H7 (cell line): ENCODE data around the gene HOXB7. TPM values are rescaled to one million over a fixed set of nuclear protein-coding genes. Genes with fewer than 3 reads are reported as not detected.

Source experiments
- DNase-seq: peaks from one replicate; pipeline ENCODE4 v3.0.0; 2012
- H3K27me3 ChIP-seq: 2 replicates; pipeline ENCODE4 v1.6.0; 2011; ENCODE audit warnings: mild to moderate bottlenecking, low read length; ENCODE audit not compliant: control insufficient read depth, insufficient read depth
- H3K36me3 ChIP-seq: replicated peaks from 2 replicates; pipeline ENCODE4 v1.5.1; 2011; ENCODE audit warnings: low read length; ENCODE audit not compliant: control insufficient read depth, insufficient read depth
- H3K4me3 ChIP-seq: 2 replicates; pipeline ENCODE4 v1.5.1; 2011; ENCODE audit warnings: low read depth, mild to moderate bottlenecking, control low read depth, low read length, moderate library complexity; ENCODE audit not compliant: insufficient read depth
- total RNA-seq: library from RNA; depleted of rRNA; stranded (reverse); fragments of >200 nt; shearing (Covaris generic); gene quantifications from 2 replicates; pipeline ENCODE4 v1.2.3, GENCODE V29; 2014

HOXB7 gene
- total RNA-seq, 1 experiment from 2014 or later, result 0.45 TPM

DNA sequence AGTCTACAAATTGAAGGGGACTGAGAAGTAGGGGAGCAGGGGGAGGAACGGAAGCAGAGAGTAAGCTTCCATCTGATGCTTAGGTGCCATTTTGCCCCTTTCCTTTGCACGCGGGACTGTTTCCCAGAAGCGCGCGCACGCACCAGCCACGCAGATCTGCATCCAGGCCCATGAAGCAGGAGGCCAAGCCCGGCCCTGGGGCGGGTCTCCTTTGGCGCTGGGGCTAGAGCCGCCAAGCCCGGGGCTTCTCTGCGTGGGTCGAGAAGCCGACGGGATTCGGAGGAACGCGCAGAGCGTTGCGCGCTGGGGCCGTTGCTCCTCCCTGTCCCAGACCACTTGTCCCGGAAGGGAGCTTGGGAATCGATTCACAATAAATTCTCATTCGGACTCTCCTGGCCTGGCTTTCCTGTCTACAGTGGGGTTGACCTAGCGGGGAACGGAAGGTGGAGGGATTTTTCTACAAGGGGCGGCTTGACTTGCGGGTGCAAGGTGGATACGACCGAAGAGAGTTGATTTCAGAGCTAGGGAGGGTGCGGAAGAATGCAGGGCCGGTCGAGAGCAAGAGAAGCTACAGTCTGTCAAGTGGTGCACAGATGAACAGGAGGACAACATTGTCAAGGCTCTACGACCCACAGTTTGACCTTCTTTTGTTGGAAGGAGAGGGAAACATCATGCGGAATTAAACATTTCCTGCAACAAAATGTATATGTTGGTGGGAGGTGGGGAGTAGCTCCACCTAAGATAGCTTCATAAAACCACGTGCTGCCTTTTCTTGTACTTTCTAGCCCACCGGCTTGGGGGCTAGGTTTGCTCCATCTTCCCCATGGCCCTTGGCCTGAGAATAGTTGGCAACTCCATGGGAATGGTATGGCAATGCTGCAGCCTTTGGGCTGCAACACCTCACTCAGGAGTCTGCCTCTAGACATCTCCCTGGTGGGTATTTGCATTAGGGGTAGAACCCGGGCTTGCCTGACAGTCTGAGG, 10.9 kb upstream of the HOXB7 start:
- H3K27me3 ChIP-seq, result peaks cover 99% of the 10 kb centered on the region
- H3K4me3 ChIP-seq, result no peak overlapping the region
- DNase-seq, result no peak
- no peaks in the 10 kb centered on the region for H3K36me3 ChIP-seq

DNA sequence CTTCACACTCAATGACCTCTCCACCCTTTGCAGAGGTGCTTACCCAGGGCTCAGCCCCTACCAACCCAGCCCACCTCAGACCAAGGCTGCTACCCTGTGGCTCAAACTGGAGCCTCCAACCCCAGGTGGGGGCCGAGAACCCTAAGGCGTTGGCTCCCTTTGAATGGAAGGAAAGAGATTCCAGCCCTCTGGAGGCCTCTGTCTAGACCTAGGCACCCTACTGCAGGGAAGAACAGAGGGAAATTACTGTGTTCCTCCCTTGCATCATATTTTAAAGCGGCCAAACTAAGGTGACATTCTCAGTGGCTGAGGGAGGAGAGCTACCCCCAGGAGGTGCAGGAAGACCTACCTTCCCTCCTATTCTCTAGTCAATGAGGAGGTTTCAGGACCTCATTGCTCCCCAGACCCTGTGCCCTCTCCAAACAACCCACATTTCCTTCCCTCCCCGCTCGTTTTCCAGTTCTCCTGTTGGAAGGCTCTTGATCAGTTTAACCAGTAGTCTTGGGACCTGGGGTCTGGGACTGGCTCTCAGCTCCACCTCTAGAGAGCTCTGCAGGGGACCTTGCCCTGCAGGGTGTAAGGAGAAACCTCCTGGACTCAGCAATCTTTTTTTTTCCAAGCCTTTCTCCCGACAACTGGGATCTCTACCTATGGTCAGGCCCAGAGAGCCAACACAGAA, 9.8 kb upstream of the HOXB7 start:
- no peak for DNase-seq
- Histone ChIP-seq H3K36me3 (no peaks in the 10 kb centered on the region), H3K27me3 (peaks cover 99% of the 10 kb centered on the region), H3K4me3 (no peak overlapping the region)

DNA sequence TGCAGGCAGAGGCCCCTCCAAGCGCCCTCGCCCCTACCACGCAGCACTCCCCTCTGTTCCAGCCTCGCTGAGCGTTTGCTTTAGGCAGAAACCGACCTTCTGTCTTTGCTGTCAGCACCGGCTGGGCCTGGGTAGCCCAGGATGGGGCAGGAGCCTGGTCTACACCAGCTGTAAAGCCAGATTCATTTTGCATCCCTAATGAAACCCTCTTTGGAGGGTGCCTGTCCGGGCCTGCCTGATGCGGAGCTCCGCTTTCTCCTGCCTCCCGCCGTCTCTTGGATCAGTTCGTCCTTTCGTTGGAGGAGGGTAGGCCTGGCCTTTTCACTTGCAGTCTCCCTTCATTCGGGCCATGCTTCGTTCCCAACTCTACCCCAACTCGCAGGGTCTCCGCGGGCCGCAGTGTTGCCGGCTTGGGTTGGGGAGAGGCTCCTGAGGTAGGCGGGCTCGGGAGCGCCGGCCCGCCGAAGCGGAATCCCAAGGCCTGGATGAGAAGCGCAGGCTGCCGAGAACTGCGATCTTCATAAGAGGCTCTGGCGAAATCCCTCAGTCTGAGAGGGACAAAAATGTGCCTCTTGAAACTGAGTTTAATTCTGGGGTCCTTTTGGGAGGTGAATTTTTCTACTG, 9.1 kb upstream of the HOXB7 start:
- Histone ChIP-seq H3K27me3 (peaks cover 99% of the 10 kb centered on the region), H3K36me3 (no peaks in the 10 kb centered on the region), H3K4me3 (no peak overlapping the region)
- peak; percentile 73 for DNase-seq

DNA sequence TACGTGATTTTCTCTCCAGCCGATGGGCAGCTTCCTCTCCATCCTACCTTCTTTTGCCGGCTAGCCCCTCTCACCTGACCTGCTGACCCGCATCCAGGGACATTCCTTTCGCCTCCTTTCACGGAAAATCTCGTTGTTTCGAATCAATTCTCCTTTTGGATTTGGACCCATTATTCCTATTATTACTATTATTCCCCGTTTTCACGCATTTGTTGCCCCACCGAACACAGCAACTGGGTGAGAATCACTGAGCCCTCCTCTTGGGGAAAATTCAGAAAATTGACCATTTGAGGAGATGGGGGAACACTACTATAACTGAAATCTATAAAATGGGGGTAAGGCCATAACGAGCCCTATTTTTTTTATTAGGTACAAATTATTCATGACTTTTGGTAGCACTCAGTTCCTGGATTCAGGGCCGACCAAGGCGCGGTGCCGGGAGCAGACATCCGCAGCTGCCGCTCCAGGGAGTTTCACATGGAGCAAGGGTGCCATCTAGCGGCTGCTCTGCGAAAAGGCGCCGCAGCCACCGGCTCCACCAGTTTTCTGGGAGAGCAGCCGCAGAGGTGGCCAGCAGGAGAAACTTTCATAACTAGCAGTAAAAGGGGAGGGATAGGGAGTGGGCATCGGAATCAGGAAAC, 7.6 kb upstream of the HOXB7 start:
- no peak overlapping the region for H3K4me3 ChIP-seq
- peak; percentile 97 for DNase-seq
- H3K27me3 ChIP-seq, result peaks cover 99% of the 10 kb centered on the region
- no peaks in the 10 kb centered on the region for H3K36me3 ChIP-seq

DNA sequence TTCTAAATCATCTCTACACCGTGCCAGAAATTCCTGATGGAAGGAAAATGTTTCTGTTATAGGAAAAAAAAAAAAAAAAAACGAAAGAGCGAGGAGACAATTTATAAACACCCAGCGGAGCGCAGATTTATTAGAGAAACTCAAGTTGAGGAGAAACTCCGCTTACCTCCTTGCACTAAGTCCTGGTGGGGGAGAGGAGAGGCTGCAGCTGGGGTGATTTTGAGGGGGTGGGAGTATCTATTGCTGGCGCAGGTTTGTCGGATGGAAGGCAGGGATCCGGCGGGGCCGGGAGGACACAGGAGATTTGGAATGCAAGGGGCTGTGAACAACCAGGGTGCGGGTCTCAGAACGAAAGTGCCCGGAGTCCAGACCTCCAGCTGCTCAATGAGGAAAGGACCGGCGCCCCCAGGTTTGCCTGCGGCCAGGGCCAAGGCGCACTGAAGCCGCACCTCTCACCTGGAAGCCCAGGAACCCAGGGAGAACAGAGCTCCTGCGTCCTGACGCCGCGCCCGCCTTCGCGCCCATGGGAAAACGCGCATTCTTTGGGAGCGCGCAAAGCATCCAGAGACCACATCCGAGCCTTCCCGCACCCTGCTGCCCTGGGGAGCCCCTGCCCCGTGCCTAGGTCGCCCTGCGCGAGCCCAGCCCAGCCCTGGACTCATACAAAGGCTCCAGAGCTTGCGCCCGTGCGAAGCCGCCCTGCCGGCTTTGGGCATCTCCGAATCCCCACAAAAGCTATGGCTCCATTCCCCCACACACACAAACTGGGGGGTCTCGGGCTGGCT, 6.8 kb upstream of the HOXB7 start:
- H3K4me3 ChIP-seq, result no peak overlapping the region
- DNase-seq, result peak; percentile 78
- no peaks in the 10 kb centered on the region for H3K36me3 ChIP-seq
- peaks cover 99% of the 10 kb centered on the region for H3K27me3 ChIP-seq

DNA sequence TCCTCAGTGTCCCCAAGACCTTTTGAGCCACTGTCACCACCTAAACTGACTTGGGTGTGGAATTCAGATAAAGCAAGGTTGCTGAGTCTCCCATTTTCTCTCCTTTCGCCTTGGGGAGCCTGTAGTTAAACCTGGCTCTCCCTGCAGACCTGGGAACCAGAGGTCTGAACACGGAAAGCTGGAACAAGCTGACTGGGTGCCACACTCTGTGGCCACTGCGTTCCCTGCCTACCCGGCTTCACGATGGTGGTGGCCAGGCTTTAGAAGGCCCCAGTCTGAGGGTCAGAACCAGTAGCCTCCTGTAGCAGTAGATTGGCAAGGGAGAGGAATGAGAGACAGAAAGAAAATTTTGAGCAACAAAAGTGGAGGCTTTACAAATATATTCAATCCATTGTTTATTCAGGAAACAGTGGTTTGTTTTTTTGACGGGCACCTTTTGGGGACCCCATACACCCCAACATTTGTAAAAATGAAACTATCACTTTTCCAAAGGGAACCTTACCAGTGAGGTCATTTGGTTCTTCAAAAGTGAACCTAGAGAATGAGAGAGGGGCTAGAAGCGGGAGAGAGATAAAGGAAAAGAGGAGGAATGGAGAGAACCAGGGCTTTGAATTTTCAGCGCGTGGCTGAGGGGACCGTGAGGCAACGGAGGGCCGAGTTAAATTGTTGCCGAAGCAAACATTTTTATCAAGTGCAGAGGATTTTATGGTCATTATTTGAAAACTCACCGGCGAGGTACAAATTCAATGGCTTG, 6.1 kb upstream of the HOXB7 start:
- Histone ChIP-seq H3K27me3 (peaks cover 99% of the 10 kb centered on the region), H3K4me3 (no peak overlapping the region), H3K36me3 (no peaks in the 10 kb centered on the region)
- no peak for DNase-seq

DNA sequence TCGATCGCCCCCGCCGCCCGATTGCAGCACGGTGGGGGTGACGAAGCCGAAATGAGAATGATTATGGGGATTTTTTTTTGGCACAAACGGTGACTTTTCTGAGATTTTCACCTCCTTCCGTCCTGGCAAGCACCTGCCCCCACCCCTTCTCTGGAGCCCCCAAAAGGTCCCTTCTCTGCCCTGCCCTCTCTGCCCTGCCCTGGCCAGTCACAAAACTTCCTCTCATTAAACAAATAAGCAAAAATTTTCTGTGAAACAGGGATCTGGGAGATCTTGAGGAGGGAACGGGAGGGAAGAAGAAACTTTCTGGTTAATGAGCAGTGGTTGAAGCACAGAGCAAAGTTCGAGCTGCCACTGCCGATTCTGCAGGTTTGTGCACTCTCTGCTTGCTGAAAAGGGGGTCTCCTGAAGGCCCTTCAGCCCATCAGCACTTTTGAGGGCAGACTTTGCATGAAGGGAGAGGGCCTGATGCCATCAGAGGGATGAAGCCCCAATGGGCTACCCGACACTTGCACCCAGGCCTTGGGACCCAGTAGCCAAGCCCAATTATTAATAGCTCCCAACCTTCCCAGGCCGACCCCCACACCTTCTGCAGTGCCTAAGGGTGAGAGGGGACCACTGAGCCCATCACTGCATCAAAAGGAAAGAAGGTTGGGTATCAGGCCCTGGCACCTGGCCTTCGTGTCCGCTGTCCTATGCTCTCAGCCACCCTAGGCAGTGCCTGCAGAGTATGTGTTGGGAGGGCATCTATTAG, 5.3 kb upstream of the HOXB7 start:
- Histone ChIP-seq H3K27me3 (peaks cover 99% of the 10 kb centered on the region), H3K4me3 (no peak overlapping the region), H3K36me3 (no peaks in the 10 kb centered on the region)
- DNase-seq, result no peak

DNA sequence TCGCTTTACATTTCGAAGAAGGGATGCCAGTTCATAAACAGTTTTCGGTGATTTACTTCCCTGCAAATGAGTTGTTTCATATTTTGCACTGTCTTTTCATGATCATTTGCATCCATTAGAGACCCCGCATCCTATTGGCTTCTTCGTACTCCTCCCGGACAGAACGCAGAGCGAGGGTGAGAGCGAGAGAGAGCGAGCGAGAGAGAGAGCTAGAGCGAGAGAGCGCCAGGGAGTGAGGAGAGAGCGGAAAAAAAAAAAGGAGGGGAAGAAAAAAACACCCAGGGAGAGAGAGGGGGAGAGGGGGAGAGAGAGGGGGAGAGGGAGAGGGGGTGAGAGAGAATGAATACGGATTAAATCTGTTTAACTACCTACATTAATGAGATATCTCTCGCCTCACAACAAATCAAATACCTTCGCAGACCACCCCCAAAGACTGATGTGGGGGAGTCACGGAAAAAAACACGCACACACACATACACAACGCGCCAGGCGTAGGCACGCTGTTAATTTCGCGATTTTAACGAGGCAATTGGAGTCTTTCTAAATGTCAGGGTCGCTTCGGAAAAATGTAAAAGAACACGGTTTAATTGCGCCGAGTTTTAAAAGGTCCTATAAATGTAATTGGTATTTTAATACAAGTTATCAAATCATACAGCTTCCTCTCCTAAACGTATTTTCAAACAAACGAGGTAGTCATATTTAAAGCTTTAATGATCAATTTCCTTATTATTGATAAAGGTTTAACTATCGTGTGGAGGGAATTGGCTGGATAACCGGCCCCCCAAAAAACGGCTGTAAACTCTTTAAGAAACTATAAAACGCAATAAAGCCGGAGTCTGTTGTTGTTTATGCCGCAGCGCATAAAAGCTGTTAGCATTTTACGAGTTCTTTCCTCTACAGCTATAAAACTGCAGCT, 4.5 kb upstream of the HOXB7 start, which contains the start of gene HOXB8:
Gene HOXB8, minus strand, starts transcription at position 246 of the 916 bp plus-strand sequence. CDS start 588 bp downstream, outside the sequence.
- no peaks in the 10 kb centered on the region for H3K36me3 ChIP-seq
- peaks cover 99% of the 10 kb centered on the region for H3K27me3 ChIP-seq
- H3K4me3 ChIP-seq, result no peak within 1 kb of the TSS
- DNase-seq, result no peak

DNA sequence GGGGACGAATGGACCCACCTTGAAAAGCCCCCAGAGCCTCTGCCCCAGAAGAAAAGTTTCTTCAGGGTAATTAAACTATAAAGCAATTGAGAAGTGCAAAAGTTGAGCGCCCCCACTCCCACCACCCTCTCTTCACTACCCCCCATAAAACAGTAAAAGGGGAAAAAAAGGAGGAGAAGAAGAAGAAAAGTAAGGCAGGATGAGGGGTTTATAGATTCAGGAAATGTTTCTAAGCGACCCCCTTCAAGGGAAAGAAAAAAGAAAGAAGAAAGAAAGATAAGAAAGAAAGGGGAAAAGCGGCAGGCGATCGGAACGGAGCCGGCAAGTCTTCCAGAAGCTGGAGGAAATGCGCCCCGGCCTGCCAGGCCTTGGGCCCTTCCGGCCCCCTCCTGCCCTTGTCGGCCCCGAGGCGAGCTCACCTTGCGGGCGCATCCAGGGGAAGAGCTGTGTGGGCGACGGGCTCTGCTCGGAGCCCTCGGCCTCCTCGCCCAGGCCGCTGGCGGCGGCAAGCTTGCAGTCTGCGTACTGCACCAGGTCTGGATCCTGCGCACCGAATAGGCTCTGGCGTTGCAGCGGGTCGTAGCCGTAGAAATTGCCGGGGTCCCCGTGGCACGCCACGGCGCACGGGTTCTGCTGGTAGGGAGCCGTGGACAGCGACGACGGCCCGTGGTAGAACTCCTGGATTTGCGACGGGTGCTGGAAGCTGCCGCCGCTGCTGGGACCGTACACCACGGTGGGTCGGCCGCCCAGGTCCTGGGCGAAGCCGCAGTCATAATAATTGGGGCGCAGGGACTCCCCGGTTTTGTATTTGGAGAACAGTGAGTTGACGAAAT, 3.3 kb upstream of the HOXB7 start:
- peak; percentile 83 for DNase-seq
- peaks cover 99% of the 10 kb centered on the region for H3K27me3 ChIP-seq
- H3K36me3 ChIP-seq, result no peaks in the 10 kb centered on the region
- H3K4me3 ChIP-seq, result no peak overlapping the region

DNA sequence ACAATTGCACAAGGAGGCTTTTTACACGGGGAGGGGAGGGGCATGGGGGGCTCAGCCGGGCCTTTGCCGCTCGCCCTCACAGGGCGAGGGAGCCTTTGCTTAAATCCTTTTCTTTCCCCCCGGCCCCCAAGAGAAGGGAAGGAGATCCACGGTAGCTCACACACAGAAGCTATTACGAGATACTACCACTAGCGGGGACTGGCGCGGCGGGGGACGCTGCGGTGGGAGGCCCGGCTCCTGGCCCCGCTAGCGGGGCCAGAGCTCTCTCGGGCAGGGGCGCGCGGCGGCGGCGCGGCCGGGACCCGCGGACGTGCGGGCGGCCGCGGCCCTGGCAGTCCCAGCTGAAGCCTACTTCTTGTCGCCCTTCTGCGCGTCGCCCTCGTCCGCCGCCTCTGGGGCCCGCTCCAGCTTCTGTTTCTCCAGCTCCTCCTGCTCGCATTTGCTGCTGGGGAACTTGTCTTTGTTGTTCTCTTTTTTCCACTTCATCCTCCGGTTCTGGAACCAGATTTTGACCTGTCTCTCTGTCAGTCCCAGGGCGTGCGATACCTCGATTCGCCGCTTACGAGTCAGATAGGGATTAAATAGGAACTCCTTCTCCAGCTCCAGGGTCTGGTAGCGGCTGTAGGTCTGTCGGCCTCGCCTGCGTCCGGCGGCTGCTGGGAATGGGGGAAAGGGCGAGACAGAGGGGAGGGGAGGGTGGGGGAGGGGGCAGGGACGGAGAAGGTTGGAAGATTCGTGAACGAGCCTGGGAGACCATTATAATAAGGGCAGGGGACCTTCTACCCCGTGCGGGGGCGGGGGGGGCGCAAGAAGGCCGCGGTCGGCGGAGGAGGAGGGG, 2.3 kb upstream of the HOXB7 start:
- H3K27me3 ChIP-seq, result peaks cover 99% of the 10 kb centered on the region
- H3K36me3 ChIP-seq, result no peaks in the 10 kb centered on the region
- DNase-seq, result peak; percentile 87
- no peak overlapping the region for H3K4me3 ChIP-seq

DNA sequence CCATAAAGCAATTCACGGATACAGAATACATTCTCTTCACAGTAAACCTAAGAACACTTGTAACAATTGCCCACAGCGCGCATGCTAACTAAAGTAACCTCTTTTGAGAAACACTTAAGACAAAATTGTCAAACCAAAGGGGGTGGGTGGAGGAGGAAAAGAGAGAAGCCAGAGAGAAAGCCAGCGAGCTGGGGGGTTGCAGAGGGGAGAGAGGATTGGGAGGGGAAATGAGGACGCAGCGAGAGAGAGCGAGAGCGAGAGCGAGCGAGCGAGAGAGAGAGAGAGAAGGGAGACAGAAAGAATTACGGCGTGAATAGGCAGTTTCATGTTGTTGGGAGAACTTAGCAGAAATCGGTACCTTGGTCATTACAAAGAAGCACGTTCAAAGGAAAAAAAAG, 1.6 kb upstream of the HOXB7 start:
- H3K4me3 ChIP-seq, result no peak overlapping the region
- no peak for DNase-seq
- H3K27me3 ChIP-seq, result peaks cover 99% of the 10 kb centered on the region
- H3K36me3 ChIP-seq, result no peaks in the 10 kb centered on the region
